ENCODE measurements around the gene CCDC13.

DNA sequence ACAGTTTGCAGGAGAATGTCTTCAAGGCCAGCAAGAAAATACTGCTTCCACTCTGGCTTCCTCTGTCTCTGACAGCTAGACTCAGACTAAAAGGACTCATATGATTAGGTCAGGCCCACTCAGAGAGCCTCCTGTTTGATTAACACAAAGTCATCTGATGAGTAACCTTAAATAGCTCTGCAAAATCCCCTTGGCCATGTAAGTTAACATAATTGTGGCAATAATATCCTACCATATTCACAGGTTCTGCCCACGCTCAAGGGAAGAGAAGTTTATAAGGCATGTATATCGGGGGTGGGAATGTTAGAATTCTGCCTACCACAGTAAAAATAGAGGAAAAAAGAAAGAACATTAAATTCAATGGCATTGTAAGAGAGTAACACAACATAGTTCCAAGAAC is 49.8 kb downstream of the CCDC13 start:
- TF ChIP-seq CTCF (IDR thresholded peaks at IDR 0.05; ENCODE audit: low read depth, low read length, missing input control) = no peak
- TF ChIP-seq GABPA (IDR thresholded peaks at IDR 0.05 in 1 of 2, conservative IDR thresholded peaks at IDR 0.05 in 1 of 2) = no peak
- no peak for TF ChIP-seq JUND (IDR thresholded peaks at IDR 0.05)
- TF ChIP-seq REST (IDR thresholded peaks at IDR 0.05) = no peak
- TF ChIP-seq, protein P1, sequence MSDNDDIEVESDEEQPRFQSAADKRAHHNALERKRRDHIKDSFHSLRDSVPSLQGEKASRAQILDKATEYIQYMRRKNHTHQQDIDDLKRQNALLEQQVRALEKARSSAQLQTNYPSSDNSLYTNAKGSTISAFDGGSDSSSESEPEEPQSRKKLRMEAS (IDR thresholded peaks at IDR 0.05) = no peak
- TF ChIP-seq, protein P2, sequence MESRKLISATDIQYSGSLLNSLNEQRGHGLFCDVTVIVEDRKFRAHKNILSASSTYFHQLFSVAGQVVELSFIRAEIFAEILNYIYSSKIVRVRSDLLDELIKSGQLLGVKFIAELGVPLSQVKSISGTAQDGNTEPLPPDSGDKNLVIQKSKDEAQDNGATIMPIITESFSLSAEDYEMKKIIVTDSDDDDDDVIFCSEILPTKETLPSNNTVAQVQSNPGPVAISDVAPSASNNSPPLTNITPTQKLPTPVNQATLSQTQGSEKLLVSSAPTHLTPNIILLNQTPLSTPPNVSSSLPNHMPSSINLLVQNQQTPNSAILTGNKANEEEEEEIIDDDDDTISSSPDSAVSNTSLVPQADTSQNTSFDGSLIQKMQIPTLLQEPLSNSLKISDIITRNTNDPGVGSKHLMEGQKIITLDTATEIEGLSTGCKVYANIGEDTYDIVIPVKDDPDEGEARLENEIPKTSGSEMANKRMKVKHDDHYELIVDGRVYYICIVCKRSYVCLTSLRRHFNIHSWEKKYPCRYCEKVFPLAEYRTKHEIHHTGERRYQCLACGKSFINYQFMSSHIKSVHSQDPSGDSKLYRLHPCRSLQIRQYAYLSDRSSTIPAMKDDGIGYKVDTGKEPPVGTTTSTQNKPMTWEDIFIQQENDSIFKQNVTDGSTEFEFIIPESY (IDR thresholded peaks at IDR 0.05) = no peak
- no peak for TF ChIP-seq FOXA1 (IDR thresholded peaks at IDR 0.05)
- TF ChIP-seq TAF1 (conservative IDR thresholded peaks at IDR 0.05) = no peak
- TF ChIP-seq ATF3 (IDR thresholded peaks at IDR 0.05) = no peak
- no peak for TF ChIP-seq HNF4G (IDR thresholded peaks at IDR 0.05)
- TF ChIP-seq YY1 (IDR thresholded peaks at IDR 0.05) = no peak

All from liver (tissue), 3 donors.